ENCODE data around the gene KIR3DL3.
"Not testable (repeated sequence)": the region's sequence is repeated elsewhere in the genome, so short reads cannot be mapped to it uniquely, and the experiment has no call there.

The KIR3DL3 gene

DNA sequence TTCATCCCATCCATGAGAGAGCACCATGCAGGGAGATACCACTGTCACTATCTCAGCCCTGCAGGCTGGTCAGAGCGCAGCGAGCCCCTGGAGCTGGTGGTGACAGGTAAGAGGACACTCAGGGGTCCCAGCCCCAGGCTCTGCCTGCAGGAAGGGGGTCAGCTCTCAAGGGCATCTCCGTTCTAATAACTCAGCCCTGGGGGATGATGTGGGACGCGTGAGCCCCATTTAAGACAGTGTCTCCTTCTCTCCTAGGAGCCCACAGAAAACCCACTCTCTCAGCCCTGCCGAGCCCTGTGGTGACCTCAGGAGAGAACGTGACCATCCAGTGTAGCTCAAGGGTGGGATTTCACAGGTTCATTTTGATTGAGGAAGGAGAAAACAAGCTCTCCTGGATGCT lies 15.5 kb upstream of the KIR3DL3 start:
- no peak overlapping the region for H3K4me3 ChIP-seq (ENCODE audit: low read depth, low read length)
- TF ChIP-seq, protein P1, sequence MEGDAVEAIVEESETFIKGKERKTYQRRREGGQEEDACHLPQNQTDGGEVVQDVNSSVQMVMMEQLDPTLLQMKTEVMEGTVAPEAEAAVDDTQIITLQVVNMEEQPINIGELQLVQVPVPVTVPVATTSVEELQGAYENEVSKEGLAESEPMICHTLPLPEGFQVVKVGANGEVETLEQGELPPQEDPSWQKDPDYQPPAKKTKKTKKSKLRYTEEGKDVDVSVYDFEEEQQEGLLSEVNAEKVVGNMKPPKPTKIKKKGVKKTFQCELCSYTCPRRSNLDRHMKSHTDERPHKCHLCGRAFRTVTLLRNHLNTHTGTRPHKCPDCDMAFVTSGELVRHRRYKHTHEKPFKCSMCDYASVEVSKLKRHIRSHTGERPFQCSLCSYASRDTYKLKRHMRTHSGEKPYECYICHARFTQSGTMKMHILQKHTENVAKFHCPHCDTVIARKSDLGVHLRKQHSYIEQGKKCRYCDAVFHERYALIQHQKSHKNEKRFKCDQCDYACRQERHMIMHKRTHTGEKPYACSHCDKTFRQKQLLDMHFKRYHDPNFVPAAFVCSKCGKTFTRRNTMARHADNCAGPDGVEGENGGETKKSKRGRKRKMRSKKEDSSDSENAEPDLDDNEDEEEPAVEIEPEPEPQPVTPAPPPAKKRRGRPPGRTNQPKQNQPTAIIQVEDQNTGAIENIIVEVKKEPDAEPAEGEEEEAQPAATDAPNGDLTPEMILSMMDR (IDR thresholded peaks at IDR 0.05; ENCODE audit: low read depth, low read length): no peak
- in situ Hi-C loops (cut with HindIII; ENCODE audit: low sequenced_read_pairs): no loop called here
- no peak for DNase-seq (ENCODE audit: low read depth, low spot score)

DNA sequence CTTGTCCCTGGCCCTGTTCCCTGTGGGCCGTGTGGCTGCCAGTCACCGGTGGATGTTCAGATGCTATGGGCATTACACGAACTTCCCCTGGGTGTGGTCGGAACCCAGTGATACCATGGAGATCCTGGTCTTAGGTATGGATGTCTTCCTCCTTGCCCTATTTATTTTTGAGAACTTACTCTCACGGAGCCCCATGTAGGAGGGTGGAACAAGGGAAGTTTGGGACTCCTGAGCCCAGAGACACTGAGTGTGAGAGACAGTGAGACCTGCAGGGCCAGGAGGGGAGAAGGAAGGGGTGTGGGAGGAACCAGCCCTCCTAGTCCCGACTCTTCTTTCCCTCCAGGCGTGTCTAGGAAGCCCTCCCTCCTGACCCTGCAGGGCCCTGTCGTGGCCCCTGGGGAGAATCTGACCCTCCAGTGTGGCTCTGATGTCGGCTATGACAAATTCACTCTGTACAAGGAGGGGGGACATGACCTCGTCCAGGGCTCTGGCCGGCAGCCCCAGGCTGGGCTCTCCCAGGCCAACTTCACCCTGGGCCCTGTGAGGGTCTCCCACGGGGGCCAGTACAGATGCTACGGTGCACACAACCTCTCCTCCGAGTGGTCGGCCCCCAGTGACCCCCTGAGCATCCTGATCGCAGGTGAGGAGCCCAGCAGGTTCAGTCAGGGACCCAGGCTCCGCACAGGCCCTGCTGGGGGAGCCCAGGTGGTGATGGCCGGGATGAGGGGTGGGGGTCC lies 14.9 kb upstream of the KIR3DL3 start:
- H3K4me3 ChIP-seq (ENCODE audit: low read depth, low read length): no peak overlapping the region
- in situ Hi-C loops (cut with HindIII; ENCODE audit: low sequenced_read_pairs): no loop called here
- TF ChIP-seq, protein P1 (IDR thresholded peaks at IDR 0.05; ENCODE audit: low read depth, low read length): no peak
- no peak for DNase-seq (ENCODE audit: low read depth, low spot score)

DNA sequence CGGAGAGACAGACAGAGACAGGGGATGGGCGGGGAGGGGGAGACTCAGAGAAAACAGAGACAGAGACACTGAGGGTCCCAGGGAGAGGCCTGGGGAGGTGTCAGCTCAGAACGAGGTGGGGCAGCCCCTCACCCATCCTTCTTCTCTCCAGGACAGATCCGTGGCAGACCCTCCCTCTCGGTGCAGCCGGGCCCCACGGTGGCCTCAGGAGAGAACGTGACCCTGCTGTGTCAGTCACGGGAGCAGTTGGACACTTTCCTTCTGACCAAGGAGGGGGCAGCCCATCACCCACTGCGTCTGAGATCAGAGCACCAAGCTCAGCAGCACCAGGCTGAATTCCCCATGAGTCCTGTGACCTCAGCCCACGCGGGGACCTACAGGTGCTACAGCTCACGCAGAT lies 14.3 kb upstream of the KIR3DL3 start:
- DNase-seq (ENCODE audit: low read depth, low spot score); H3K4me3 ChIP-seq (ENCODE audit: low read depth, low read length); in situ Hi-C loops (cut with HindIII; ENCODE audit: low sequenced_read_pairs): not testable (repeated sequence)

DNA sequence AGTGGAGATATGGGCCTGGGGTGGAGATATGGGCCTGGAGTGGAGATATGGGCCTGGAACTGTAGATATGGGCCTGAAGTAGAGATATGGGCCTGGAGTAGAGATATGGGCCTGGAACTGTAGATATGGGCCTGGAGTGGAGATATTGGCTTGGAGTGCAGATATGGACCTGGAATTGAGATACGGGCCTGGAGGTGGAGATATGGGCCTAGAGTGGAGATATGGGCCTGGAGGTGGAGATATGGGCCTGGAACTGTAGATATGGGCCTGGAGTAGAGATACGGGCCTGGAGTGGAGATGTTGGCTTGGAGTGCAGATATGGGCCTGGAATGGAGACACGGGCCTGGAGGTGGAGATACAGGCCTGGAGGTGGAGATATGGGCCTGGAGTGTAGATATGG lies 402 bp downstream of the KIR3DL3 start:
- in situ Hi-C loops (cut with HindIII; ENCODE audit: low sequenced_read_pairs): no loop called here
- DNase-seq (ENCODE audit: low read depth, low spot score): no peak
- TF ChIP-seq, protein P1 (IDR thresholded peaks at IDR 0.05; ENCODE audit: low read depth, low read length): no peak
- H3K4me3 ChIP-seq (ENCODE audit: low read depth, low read length): no peak overlapping the region

- TF ChIP-seq, protein P1 (IDR thresholded peaks at IDR 0.05; ENCODE audit: low read depth, low read length): no peak
- in situ Hi-C loops (cut with HindIII; ENCODE audit: low sequenced_read_pairs): no loop called here
- no peak for DNase-seq (ENCODE audit: low read depth, low spot score)
- H3K4me3 ChIP-seq (ENCODE audit: low read depth, low read length): no peak overlapping the region
Measured at GRCh38 chr19:54725321-54725720, 1.1 kb downstream of the KIR3DL3 start.

DNA sequence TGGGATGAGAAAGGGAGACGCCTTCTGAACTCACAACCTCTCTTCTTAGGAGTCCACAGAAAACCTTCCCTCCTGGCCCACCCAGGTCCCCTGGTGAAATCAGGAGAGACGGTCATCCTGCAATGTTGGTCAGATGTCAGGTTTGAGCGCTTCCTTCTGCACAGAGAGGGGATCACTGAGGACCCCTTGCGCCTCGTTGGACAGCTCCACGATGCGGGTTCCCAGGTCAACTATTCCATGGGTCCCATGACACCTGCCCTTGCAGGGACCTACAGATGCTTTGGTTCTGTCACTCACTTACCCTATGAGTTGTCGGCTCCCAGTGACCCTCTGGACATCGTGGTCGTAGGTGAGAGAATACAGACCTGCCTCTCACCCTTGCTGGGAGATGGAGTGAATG lies 3.3 kb downstream of the KIR3DL3 start:
- in situ Hi-C loops (cut with HindIII; ENCODE audit: low sequenced_read_pairs): no loop called here
- DNase-seq (ENCODE audit: low read depth, low spot score): no peak
- TF ChIP-seq, protein P1 (IDR thresholded peaks at IDR 0.05; ENCODE audit: low read depth, low read length): no peak
- no peak overlapping the region for H3K4me3 ChIP-seq (ENCODE audit: low read depth, low read length)

DNA sequence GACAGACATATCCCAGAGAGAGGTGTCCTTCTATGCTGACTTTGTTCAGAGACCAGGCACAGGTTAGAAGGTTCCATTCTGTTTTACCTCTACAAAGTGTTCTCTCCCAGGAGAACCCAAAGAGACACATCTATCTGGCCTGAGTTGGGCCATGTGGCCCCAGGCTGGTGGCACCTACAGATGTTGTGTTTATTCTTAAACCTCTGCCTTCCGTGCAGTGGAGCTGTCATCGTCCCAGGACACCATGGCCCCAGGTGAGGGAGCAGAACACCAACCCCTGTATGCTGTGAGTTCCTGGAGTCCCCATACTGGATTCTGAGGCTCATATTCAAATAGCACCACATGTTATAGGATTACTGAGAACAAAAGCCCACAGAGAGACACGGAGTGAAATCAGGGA lies 3.9 kb downstream of the KIR3DL3 start:
- TF ChIP-seq, protein P1 (IDR thresholded peaks at IDR 0.05; ENCODE audit: low read depth, low read length): no peak
- DNase-seq (ENCODE audit: low read depth, low spot score): no peak
- in situ Hi-C loops (cut with HindIII; ENCODE audit: low sequenced_read_pairs): no loop called here
- no peak overlapping the region for H3K4me3 ChIP-seq (ENCODE audit: low read depth, low read length)

Measured in astrocyte of the spinal cord (primary cell).